GM21723 (cell line): ENCODE data around the gene MPZL1.

Source experiments
- ATAC-seq: cut with Tn5 transposase; IDR thresholded peaks from one replicate; pipeline ENCODE4 v1.9.1; 2021; ENCODE audit warnings: mild to moderate bottlenecking, moderate library complexity; ENCODE audit not compliant: unreplicated experiment

MPZL1 gene

GRCh38 chr1:167721617-167722151 lies at the start of gene MPZL1:
MPZL1 (plus strand) TSS chr1:167721982; CDS start chr1:167722152, 170 bp downstream.
- peak; percentile 87 for ATAC-seq

DNA sequence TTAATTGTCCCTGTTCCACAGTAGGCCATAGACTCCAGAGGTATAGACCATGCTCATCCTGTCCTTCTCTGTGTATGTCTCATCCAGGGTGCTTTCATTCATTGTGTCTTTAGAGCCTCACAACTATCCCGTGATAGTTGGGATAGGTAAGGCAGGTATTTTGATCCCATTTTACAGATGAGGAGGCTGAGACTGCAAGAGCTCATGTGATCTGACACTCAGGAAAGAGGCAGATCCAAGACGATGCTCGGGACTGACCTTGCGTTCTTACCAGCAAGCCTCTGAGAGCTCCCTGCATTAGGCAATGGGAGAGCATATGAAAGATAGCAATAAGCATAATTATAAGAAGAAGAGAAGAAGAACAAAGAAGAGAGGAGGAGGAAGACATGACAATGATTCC lies 49.0 kb upstream of the MPZL1 start:
- ATAC-seq, result no peak

GRCh38 chr1:167673265-167673664 lies 48.5 kb upstream of the MPZL1 start:
- no peak for ATAC-seq

- no peak for ATAC-seq
Observed at GRCh38 chr1:167674156-167674555, 47.6 kb upstream of the MPZL1 start.

DNA sequence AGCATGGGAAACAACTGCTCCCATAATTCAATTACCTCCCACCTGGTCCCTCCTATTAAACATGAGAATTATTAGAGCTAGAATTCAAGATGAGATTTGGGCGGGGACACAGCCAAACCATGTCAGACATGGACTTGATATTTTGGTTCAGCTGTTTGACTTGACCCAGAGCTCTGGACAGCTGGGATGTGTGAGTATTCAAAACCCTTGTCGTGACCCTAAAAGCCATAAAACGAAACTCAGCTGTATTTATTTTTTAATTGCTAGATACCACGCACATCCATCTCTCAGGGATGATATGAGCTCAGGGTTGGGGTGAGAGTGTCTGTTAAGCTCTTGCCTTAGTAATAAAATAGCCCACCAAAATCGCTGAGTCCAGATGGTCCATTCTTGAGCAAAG lies 46.3 kb upstream of the MPZL1 start:
- ATAC-seq, result no peak

GRCh38 chr1:167676205-167676915 lies 45.4 kb upstream of the MPZL1 start:
- ATAC-seq, result peak; percentile 65

GRCh38 chr1:167676916-167677848 lies 44.6 kb upstream of the MPZL1 start:
- peak; percentile 33 for ATAC-seq

GRCh38 chr1:167678422-167678821 lies 43.4 kb upstream of the MPZL1 start:
- no peak for ATAC-seq

DNA sequence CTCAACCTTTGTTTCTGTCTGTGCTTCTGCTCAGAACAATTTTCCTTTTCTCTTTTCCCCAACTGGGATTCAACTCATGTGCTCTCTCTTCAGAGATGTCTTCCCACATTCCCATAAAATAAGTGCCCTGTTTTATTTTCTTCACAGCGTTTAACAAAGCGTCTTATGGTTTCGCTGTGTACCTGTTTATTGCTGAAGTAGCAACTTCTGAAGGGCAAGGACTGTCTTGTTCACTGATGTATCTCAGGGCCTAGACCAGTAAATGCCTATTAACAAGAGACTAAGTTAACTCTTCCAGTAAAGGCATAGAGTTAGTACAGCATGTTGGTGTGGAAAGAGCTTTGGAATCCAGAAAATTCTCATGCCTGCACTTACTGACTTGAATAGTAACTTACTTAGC lies 42.9 kb upstream of the MPZL1 start:
- no peak for ATAC-seq

GRCh38 chr1:167679714-167680113 lies 42.1 kb upstream of the MPZL1 start:
- ATAC-seq, result no peak

GRCh38 chr1:167681024-167681423 lies 40.8 kb upstream of the MPZL1 start:
- ATAC-seq, result no peak

- no peak for ATAC-seq
Observed at GRCh38 chr1:167681451-167682098, 40.2 kb upstream of the MPZL1 start.

- ATAC-seq, result no peak
Observed at GRCh38 chr1:167683226-167683625, 38.6 kb upstream of the MPZL1 start.

DNA sequence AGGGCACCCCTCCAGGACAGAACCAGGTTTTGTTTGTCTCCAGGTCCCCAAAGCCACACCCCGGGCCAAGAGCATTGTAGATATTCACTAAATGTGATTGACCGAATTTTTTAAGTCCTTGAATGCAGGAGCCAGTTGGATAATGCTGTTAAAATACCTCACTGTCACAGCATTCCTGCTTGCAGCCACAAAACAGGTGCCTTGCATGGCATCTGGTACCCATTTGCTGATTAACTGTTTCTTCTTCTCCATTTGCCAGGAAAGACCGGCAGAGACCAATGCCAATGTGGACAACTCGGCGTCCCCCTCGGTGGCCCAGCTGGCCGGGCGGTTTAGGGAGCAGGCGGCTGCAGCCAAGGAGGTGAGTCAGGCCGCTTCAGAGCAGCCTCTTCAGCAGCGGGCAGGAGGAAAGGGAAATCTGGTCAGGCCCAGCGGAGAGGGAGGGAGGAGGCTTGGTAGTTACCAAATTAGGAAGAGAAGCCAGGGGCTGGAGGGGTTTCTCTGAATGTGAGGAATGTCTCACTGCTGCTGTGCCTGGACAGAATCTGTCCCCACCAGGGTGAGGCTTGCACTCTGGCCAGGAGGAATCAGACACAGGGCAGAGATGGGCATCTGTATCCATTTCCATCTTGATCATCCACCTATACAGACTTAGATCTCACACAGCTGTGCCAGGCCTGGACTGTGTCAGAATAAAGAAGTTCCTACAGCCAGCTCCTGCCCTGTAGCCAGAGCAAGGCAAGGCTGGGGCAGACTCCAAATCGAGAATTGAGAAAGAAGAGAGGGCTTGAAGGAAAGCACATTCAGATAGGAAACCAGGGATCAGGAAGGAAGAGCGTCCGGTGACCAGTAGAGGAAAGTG lies 37.9 kb upstream of the MPZL1 start:
- no peak for ATAC-seq

DNA sequence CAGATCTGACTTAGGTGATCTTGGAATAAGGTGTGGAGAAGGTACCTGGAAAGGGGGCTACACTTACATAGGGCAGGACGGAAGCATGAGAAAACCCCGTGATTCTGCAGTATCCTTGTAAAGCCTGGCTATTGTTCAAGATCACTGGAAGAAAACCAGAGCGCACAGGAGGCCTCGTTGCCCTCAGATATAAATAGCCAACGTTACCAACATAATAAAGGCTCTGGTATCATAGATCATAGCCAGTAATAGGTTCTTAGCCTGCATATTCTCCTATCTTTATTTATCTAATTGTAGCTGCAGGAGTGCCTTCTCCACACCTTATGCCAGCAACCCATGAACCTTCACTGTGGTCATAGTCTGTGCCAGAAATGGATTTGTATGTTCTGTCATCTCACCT lies 35.9 kb upstream of the MPZL1 start:
- no peak for ATAC-seq

DNA sequence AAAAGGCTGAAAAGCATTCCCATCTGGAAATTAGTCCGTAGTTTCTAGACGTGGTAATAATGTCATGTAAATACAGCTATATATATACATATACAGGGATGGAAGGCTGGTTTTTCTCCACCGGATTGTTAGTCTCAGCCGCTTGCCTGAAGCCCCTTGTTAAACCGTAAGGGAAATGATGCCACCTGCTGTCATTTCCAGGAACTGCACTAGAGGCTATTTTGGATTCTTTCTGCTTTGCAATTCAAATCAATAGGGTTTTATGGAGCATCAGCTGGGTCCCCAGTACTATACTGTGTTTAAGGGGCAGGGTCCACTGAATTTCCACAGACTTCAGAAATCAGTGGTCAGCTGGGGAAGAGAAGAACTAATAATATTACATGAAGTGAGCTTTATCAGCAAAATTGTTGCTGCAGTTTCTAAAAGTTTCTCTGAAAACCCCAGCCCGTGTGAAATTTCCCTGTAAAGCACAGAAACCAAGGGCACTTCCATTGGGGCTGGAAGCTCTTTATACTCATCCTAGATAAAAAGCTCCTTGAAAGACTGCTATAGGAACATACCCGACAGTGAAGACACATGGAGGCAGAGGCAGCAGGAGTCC lies 33.8 kb upstream of the MPZL1 start:
- ATAC-seq, result peak; percentile 77

DNA sequence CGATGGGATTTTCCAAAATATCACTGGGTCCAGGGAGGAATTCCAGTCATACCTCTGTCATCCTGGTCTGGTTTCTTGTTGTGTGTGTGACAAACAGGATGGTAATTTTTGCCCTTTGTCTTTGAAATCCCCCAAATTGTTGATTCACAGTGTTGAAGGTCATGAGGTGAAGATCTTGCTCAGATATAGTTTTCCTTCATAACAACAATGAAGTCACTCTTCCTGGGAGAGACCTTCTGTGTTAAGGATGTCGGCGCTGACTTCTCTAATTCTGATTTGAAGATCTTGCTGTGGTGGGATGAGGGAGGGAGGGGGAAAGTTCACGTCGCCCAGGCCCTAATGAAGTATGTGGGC lies 32.2 kb upstream of the MPZL1 start:
- no peak for ATAC-seq

DNA sequence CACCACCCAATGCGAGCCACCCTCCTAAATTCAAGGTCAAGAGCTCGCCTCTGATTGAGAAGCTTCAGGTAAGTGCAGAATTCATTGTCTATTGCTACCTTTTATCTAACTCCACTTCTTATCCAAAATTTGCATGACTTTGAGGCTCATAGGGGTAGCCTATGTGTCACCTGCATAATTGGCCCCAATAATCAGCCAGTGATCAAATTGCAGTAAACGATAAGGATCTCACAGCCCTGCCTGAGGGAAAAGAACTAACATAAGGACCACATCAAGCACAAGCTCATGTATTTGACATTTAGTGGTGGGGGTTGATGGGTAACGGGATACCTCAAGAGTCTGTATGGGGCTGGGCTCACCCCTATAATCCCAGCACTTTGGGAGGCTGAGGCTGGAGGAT lies 31.7 kb upstream of the MPZL1 start:
- ATAC-seq, result no peak

- no peak for ATAC-seq
Observed at GRCh38 chr1:167693425-167694045, 28.2 kb upstream of the MPZL1 start.

GRCh38 chr1:167694691-167695090 lies 27.1 kb upstream of the MPZL1 start:
- ATAC-seq, result no peak
